H1 (cell line): Measurements from ENCODE around the gene CCL17. TPM values are rescaled to one million over a fixed set of nuclear protein-coding genes. Genes with fewer than 3 reads are reported as not detected.
"Not testable (repeated sequence)": the region's sequence is repeated elsewhere in the genome, so short reads cannot be mapped to it uniquely, and the experiment has no call there.

Experiments used
- CTCF ChIA-PET: fragments of 300-600 bp; sonication (Branson Sonifier 250); formaldehyde crosslinking; loops from one replicate; lab custom pipeline; 2021; ENCODE audit not compliant: partially characterized antibody; lab: Charles Lee
- POLR2A ChIA-PET: fragments of 300-600 bp; sonication (Branson Sonifier 250); formaldehyde crosslinking; loops from one replicate; lab custom pipeline; 2021; ENCODE audit warnings: inconsistent platforms; ENCODE audit not compliant: partially characterized antibody; lab: Charles Lee
- DNase-seq, 2 experiments: peaks; one replicate each; pipeline versions ENCODE4 v3.0.0 to v3.0.0-alpha.2; 2010 to 2022; ENCODE audit warnings: low spot score in 2 of 2, low read depth in 1 of 2, mixed read lengths in 1 of 2
- FAIRE-seq: peaks from 2 replicates; lab custom pipeline; 2011; peaks lifted over from hg19 to GRCh38; lab: Jason Lieb, UNC
- H2AFZ ChIP-seq: 2 replicates; pipeline ENCODE4 v1.8.1; 2012; ENCODE audit warnings: low read length, inconsistent platforms
- H2AK5ac ChIP-seq: 2 replicates; pipeline ENCODE4 v1.6.1; 2013; ENCODE audit warnings: low read depth, low read length
- H2BK120ac ChIP-seq: replicated peaks from 2 replicates; pipeline ENCODE3; 2013; ENCODE audit warnings: low read depth, low read length, inconsistent platforms
- H2BK12ac ChIP-seq: 2 replicates; pipeline ENCODE4 v1.6.1; 2013; ENCODE audit warnings: low read depth, low read length
- H2BK15ac ChIP-seq: 2 replicates; pipeline ENCODE4 v1.6.1; 2013; ENCODE audit warnings: low read length
- H2BK20ac ChIP-seq: 2 replicates; pipeline ENCODE4 v1.6.1; 2013; ENCODE audit warnings: low read length
- H2BK5ac ChIP-seq: 2 replicates; pipeline ENCODE4 v1.6.1; 2013; ENCODE audit warnings: low read depth, low read length
- H3K14ac ChIP-seq: 2 replicates; pipeline ENCODE4 v1.6.1; 2013; ENCODE audit warnings: inconsistent platforms; ENCODE audit not compliant: insufficient read length
- H3K18ac ChIP-seq: 2 replicates; pipeline ENCODE4 v1.6.1; 2013; ENCODE audit warnings: low read length; ENCODE audit errors: extremely low read depth
- H3K23ac ChIP-seq: 2 replicates; pipeline ENCODE4 v1.6.1; 2013; ENCODE audit warnings: inconsistent platforms; ENCODE audit not compliant: insufficient read length
- H3K23me2 ChIP-seq: 2 replicates; pipeline ENCODE4 v1.6.1; 2013; ENCODE audit warnings: low read depth, low read length
- H3K27ac ChIP-seq: 2 replicates; pipeline ENCODE4 v1.6.1; 2011; ENCODE audit warnings: low read depth, low read length, inconsistent platforms
- H3K27me3 ChIP-seq, 4 experiments: replicated peaks in 1 of 4; 1 replicate in 1 of 4; 2 replicates in 3 of 4; pipeline versions ENCODE4 v1.6.1 to v1.8.1; 2011 to 2013; ENCODE audit warnings: low read length in 3 of 4, mild to moderate bottlenecking in 3 of 4, inconsistent platforms in 2 of 4, mixed read lengths in 2 of 4, moderate library complexity in 1 of 4; ENCODE audit not compliant: control insufficient read depth in 3 of 4, insufficient read depth in 3 of 4; ENCODE audit errors: extremely low read depth in 1 of 4
- H3K36me3 ChIP-seq, 4 experiments: 2 replicates each; pipeline versions ENCODE4 v1.6.1 to v1.8.1; 2011 to 2013; ENCODE audit warnings: mild to moderate bottlenecking in 4 of 4, low read length in 3 of 4, moderate library complexity in 2 of 4, control low read depth in 1 of 4, inconsistent platforms in 1 of 4; ENCODE audit not compliant: insufficient read depth in 4 of 4, control insufficient read depth in 2 of 4
- H3K4ac ChIP-seq: replicated peaks from 2 replicates; pipeline ENCODE3; 2013; ENCODE audit warnings: low read length, low read depth, mixed read lengths, inconsistent platforms; ENCODE audit not compliant: insufficient read length
- H3K4me1 ChIP-seq, 4 experiments: replicated peaks in 1 of 4; 1 replicate in 1 of 4; 2 replicates in 3 of 4; pipeline versions ENCODE4 v1.6.1 to v1.8.1; 2011 to 2013; ENCODE audit warnings: low read length in 3 of 4, inconsistent platforms in 2 of 4, mixed read lengths in 1 of 4; ENCODE audit not compliant: insufficient read depth in 4 of 4, control insufficient read depth in 3 of 4
- H3K4me2 ChIP-seq, 2 experiments: 2 replicates each; pipeline versions ENCODE4 v1.6.1 to v1.8.1; 2011 to 2013; ENCODE audit warnings: low read depth in 2 of 2, low read length in 2 of 2, control low read depth in 1 of 2, inconsistent platforms in 1 of 2, mild to moderate bottlenecking in 1 of 2; ENCODE audit not compliant: insufficient read depth in 1 of 2
- H3K4me3 ChIP-seq, 4 experiments: fragments of 200-600, 300-600 bp in 1 of 4; sonication (generic), shearing (Covaris generic), sonication (Bioruptor Twin) in 1 of 4; 2 replicates each; pipeline versions ENCODE4 v1.5.1 to v1.8.1; 2011 to 2016; ENCODE audit warnings: low read length in 4 of 4, low read depth in 3 of 4, control low read depth in 2 of 4, inconsistent platforms in 2 of 4, mild to moderate bottlenecking in 2 of 4, mixed read lengths in 1 of 4, moderate library complexity in 1 of 4; ENCODE audit not compliant: insufficient read depth in 2 of 4; ENCODE audit errors: extremely low read depth in 1 of 4
- H3K56ac ChIP-seq: replicated peaks from 2 replicates; pipeline ENCODE3; 2013; ENCODE audit warnings: low read depth, mild to moderate bottlenecking, mixed read lengths, low read length, inconsistent platforms; ENCODE audit not compliant: insufficient read length
- H3K79me1 ChIP-seq: 2 replicates; pipeline ENCODE4 v1.6.1; 2013; ENCODE audit warnings: low read depth, low read length, control low read depth
- H3K79me2 ChIP-seq, 2 experiments: 2 replicates each; pipeline versions ENCODE4 v1.6.1 to v1.8.1; 2012 to 2013; ENCODE audit warnings: low read length in 2 of 2, mild to moderate bottlenecking in 2 of 2, inconsistent platforms in 1 of 2; ENCODE audit not compliant: insufficient read depth in 2 of 2, control insufficient read depth in 1 of 2
- H3K9ac ChIP-seq, 4 experiments: replicated peaks in 1 of 4; 1 replicate in 1 of 4; 2 replicates in 3 of 4; pipeline versions ENCODE4 v1.6.1 to v1.8.1; 2011 to 2013; ENCODE audit warnings: low read depth in 3 of 4, low read length in 3 of 4, control low read depth in 2 of 4, mild to moderate bottlenecking in 2 of 4, moderate library complexity in 2 of 4, inconsistent platforms in 1 of 4; ENCODE audit errors: extremely low read depth in 1 of 4
- H3K9me3 ChIP-seq, 2 experiments: 2 replicates each; pipeline versions ENCODE4 v1.6.1 to v1.8.1; 2012 to 2013; ENCODE audit warnings: mild to moderate bottlenecking in 2 of 2, moderate library complexity in 2 of 2, control low read depth in 1 of 2, inconsistent platforms in 1 of 2, low read depth in 1 of 2, low read length in 1 of 2, mixed read lengths in 1 of 2; ENCODE audit not compliant: insufficient read depth in 2 of 2
- H4K20me1 ChIP-seq, 2 experiments: replicated peaks in 1 of 2; 2 replicates each; pipeline versions ENCODE3 to v1.8.1; 2011 to 2013; ENCODE audit warnings: inconsistent platforms in 2 of 2, low read length in 2 of 2, mild to moderate bottlenecking in 1 of 2; ENCODE audit not compliant: insufficient read depth in 2 of 2, control insufficient read depth in 1 of 2
- H4K5ac ChIP-seq: 2 replicates; pipeline ENCODE4 v1.6.1; 2013; ENCODE audit warnings: low read length, low read depth, mixed read lengths, inconsistent platforms; ENCODE audit not compliant: insufficient read length
- H4K8ac ChIP-seq: 2 replicates; pipeline ENCODE4 v1.8.0; 2013; ENCODE audit warnings: mild to moderate bottlenecking, moderate library complexity, low read length, inconsistent platforms; ENCODE audit not compliant: insufficient read depth; ENCODE audit errors: extremely low read depth
- H4K91ac ChIP-seq: replicated peaks from 2 replicates; pipeline ENCODE3; 2013; ENCODE audit warnings: low read length, mixed read lengths, inconsistent platforms; ENCODE audit not compliant: insufficient read length
- CBX8 ChIP-seq: fragments of 300-800, 300-1000 bp; sonication (generic); IDR thresholded peaks from 2 replicates; pipeline ENCODE4 v1.7.1; 2016; ENCODE audit warnings: low read depth, low read length, borderline replicate concordance
- WGBS, 2 experiments: shearing (Covaris generic) in 1 of 2; methylation state at CpG; one replicate each; pipeline versions ENCODE4 v1.1.6 to v1.1.7; 2013 to 2015; ENCODE audit warnings: low lambda C conversion rate in 2 of 2, mixed read lengths in 2 of 2, inconsistent platforms in 1 of 2, low coverage in 1 of 2, missing lambda C conversion rate in 1 of 2; ENCODE audit not compliant: insufficient replicate concordance in 2 of 2, insufficient coverage in 1 of 2, insufficient read length in 1 of 2; ENCODE audit errors: extremely low coverage in 1 of 2, missing lambda C conversion rate in 1 of 2; 5-methylcytosine and 5-hydroxymethylcytosine counted together
- polyA plus RNA-seq, 7 experiments: library from polyadenylated mRNA; depleted of rRNA in 3 of 7; stranded (reverse) in 5 of 7; unstranded in 2 of 7; fragments of >200 nt in 5 of 7; fragments of 200-250 nt in 2 of 7; gene quantifications; 1 replicate in 5 of 7; 2 replicates in 1 of 7; 4 replicates in 1 of 7; pipeline versions ENCODE4 v1.2.1 to v1.2.3, GENCODE V29; 2011 to 2013; ENCODE audit warnings: missing spikeins in 2 of 7, mixed read lengths in 2 of 7
- total RNA-seq: library from RNA; stranded (reverse); fragmentation: NEBNext Ultra II Directional; extraction: Animal tissue kit (Norgen Biotek cat#: 25700); gene quantifications from 2 replicates; pipeline ENCODE4 v1.2.1, GENCODE V29; 2021

CCL17 gene
- total and polyA plus RNA-seq, 2 of the 8 experiments (the other 6 are each of a cell fraction or from before 2014, with no cell fraction given) = not detected

GRCh38 chr16:57374067-57374534 lies 30.5 kb upstream of the CCL17 start (continued):
- no peak for TF ChIP-seq CBX8
- TF ChIP-seq, all 59 proteins: peak for 0

- DNase-seq, H2AK5ac ChIP-seq, H4K20me1 ChIP-seq, H3K56ac ChIP-seq, H3K4me3 ChIP-seq, H3K4ac ChIP-seq, H2BK12ac ChIP-seq, H2BK5ac ChIP-seq, H2BK15ac ChIP-seq, H4K5ac ChIP-seq, H3K9ac ChIP-seq, POLR2A ChIA-PET, H3K79me1 ChIP-seq, H3K79me2 ChIP-seq, H3K18ac ChIP-seq, H2BK120ac ChIP-seq, H3K23ac ChIP-seq, H4K8ac ChIP-seq, H3K36me3 ChIP-seq, H2BK20ac ChIP-seq, H3K9me3 ChIP-seq, H2AFZ ChIP-seq, H3K23me2 ChIP-seq, H4K91ac ChIP-seq, H3K27ac ChIP-seq, FAIRE-seq, H3K27me3 ChIP-seq, H3K14ac ChIP-seq, H3K4me2 ChIP-seq: not testable (repeated sequence)
- 89% methylated on average over 6 of the region's 8 CpGs; no CpG with 5 or more reads in 1 of the 2 experiments for WGBS, 2 experiments
- peaks cover 0 to 22% (median 19%) of the 10 kb centered on the region in 4 experiments; a peak in 6 of 7 replicates for H3K4me1 ChIP-seq
- CTCF ChIA-PET = interaction anchor here (1.5 to 3.6 kb wide), 2 partner anchors 43 to 44 kb away, joined by 3 to 31 read pairs; no protein-coding TSS in a partner anchor
Observed at GRCh38 chr16:57374925-57375465, 29.6 kb upstream of the CCL17 start.
